Activated T-helper 17 cell treated with anti-CD3 and anti-CD28 coated beads, Interleukin-2, amount 50 U/mL, for 72 hours (primary cell): Measurements from ENCODE around the gene SLC25A44. TPM values are rescaled to one million over a fixed set of nuclear protein-coding genes. Genes with fewer than 3 reads are reported as not detected.

ENCODE experiments used
- ATAC-seq: fragments of 150-1000 bp; cut with Tn5 transposase; replicated peaks from 2 replicates; pipeline ENCODE4 v1.10.0; 2021; ENCODE audit warnings: mild to moderate bottlenecking, moderate library complexity
- H3K27ac Mint-ChIP-seq: one replicate; pipeline ENCODE4 v1.8.0; 2022; ENCODE audit warnings: mixed read lengths
- H3K27me3 Mint-ChIP-seq: one replicate; pipeline ENCODE4 v1.8.0; 2022; ENCODE audit warnings: mixed read lengths
- H3K36me3 Mint-ChIP-seq: one replicate; pipeline ENCODE4 v1.8.0; 2022; ENCODE audit warnings: low read depth, mild to moderate bottlenecking, mixed read lengths
- H3K4me1 Mint-ChIP-seq: one replicate; pipeline ENCODE4 v1.8.0; 2022; ENCODE audit warnings: mixed read lengths
- H3K4me3 Mint-ChIP-seq: one replicate; pipeline ENCODE4 v1.8.0; 2022; ENCODE audit warnings: mild to moderate bottlenecking, mixed read lengths
- H3K9me3 Mint-ChIP-seq: one replicate; pipeline ENCODE4 v1.8.0; 2022; ENCODE audit warnings: mixed read lengths
- total RNA-seq, 2 donors: library from RNA; stranded (reverse); gene quantifications; one replicate each; pipeline ENCODE4 v1.2.3, GENCODE V29; 2022

SLC25A44 gene
- 10 to 100 TPM; 23.5 to 38.1 TPM for total RNA-seq

DNA sequence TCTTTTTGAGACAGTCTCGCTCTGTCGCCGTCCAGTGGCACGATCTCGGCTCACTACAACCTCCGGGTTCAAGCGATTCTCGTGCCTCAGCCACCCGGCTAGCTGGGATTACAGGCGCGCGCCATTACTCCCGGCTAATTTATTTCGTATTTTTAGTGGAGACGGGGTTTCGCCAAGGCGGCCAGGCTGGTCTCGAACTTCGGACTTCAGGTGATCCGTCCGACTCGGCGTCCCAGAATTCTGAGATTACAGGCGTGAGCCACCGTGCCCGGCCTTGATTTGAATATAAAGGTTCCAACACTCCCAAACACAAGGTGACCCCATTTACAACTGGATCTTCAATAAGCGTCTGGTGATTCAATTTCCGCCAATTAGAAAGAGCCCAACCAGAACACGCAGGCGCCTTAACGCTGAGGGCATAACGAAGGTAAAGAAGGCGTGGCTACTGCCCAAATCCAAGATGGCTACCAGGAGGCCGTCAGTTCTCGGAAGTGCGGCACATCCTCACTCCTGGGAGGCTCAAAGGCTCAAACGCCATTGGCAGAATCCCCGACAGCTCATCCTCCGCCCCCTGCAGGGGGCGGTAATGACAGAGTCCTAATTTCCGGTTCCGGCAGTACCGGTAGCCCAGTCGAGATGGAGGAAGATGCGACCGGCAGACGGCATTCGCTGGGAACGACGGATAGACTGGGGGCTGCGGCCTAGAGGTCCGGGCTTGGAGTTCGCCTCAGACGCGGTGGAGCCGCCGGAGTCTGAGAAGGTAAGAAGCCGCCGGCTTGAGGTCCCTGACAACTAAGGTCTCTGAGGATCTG, at the start of gene SLC25A44:
TSS of gene SLC25A44 (plus strand) at position 617 of the 812 bp plus-strand sequence. CDS start 5,744 bp downstream, outside the sequence.
- Mint-ChIP-seq H3K4me1 (peaks cover 36% of the 10 kb centered on the region), H3K27me3 (no peaks in the 10 kb centered on the region), H3K36me3 (peaks cover 12% of the 10 kb centered on the region), H3K9me3 (no peaks in the 10 kb centered on the region), H3K27ac (peak within 1 kb of the TSS; percentile 96), H3K4me3 (no peak within 1 kb of the TSS)
- peak; percentile 95 for ATAC-seq

- H3K4me1 Mint-ChIP-seq, result peaks cover 25% of the 10 kb centered on the region
- H3K4me3 Mint-ChIP-seq, result no peak overlapping the region
- peaks cover 19% of the 10 kb centered on the region for H3K36me3 Mint-ChIP-seq
- no peaks in the 10 kb centered on the region for H3K9me3 Mint-ChIP-seq
- no peak overlapping the region for H3K27ac Mint-ChIP-seq
- no peak for ATAC-seq
- no peaks in the 10 kb centered on the region for H3K27me3 Mint-ChIP-seq
These were observed 49.2 kb upstream of the SLC25A44 start for GRCh38 chr1:156144742-156145141.

GRCh38 chr1:156145650-156146019, 48.3 kb upstream of the SLC25A44 start:
- Mint-ChIP-seq H3K27me3 (no peaks in the 10 kb centered on the region), H3K9me3 (no peaks in the 10 kb centered on the region), H3K27ac (peak overlapping the region; percentile 89), H3K4me3 (peak overlapping the region; percentile 71), H3K36me3 (peaks cover 10% of the 10 kb centered on the region), H3K4me1 (peaks cover 26% of the 10 kb centered on the region)
- ATAC-seq, result no peak

- H3K36me3 Mint-ChIP-seq, result peaks cover 5% of the 10 kb centered on the region
- no peaks in the 10 kb centered on the region for H3K27me3 Mint-ChIP-seq
- peak overlapping the region; percentile 71 for H3K4me3 Mint-ChIP-seq
- H3K4me1 Mint-ChIP-seq, result peaks cover 23% of the 10 kb centered on the region
- H3K27ac Mint-ChIP-seq, result peak overlapping the region; percentile 89
- no peaks in the 10 kb centered on the region for H3K9me3 Mint-ChIP-seq
- peak; percentile 72 for ATAC-seq
These were observed 47.7 kb upstream of the SLC25A44 start for GRCh38 chr1:156146020-156146768.

DNA sequence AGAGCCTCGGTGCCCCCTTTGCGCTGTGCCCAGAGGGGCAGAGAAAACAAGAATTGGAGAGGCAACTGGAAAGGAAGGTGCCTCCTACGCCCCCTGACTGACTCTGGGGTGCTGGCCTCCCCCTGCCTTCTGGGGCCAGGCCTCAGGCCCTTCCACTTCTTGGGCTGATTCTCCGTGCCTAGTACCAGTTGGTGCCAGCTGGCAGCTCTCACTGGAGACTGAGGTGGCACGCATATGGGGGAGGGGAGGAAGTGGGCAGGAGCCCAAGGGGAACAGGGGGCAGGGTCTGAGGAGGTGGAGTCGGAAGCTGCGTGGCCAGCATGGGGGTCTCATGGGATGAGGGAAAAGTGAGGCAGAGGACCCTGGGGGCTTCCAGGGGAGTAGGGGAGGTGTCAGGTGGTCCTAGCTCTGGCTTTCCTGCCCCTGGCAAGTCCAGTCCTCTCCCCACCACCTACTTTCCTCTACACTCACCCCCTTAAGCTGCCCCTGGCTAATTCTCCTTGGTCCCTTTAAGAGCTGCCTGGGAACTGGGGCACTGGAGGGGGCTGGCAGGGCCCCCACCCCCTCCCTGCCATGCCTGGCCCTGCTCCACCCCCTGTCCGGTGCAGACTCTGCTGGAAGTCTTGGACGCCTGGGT, 47.0 kb upstream of the SLC25A44 start:
- no peaks in the 10 kb centered on the region for H3K36me3 Mint-ChIP-seq
- H3K4me1 Mint-ChIP-seq, result peaks cover 23% of the 10 kb centered on the region
- H3K4me3 Mint-ChIP-seq, result peak overlapping the region; percentile 71
- no peak for ATAC-seq
- peak overlapping the region; percentile 89 for H3K27ac Mint-ChIP-seq
- no peaks in the 10 kb centered on the region for H3K27me3 Mint-ChIP-seq
- no peaks in the 10 kb centered on the region for H3K9me3 Mint-ChIP-seq

GRCh38 chr1:156148216-156148615, 45.7 kb upstream of the SLC25A44 start:
- ATAC-seq, result no peak
- peak overlapping the region; percentile 88 for H3K27ac Mint-ChIP-seq
- peak overlapping the region; percentile 53 for H3K4me3 Mint-ChIP-seq
- no peaks in the 10 kb centered on the region for H3K36me3 Mint-ChIP-seq
- H3K4me1 Mint-ChIP-seq, result peaks cover 34% of the 10 kb centered on the region
- no peaks in the 10 kb centered on the region for H3K9me3 Mint-ChIP-seq
- H3K27me3 Mint-ChIP-seq, result no peaks in the 10 kb centered on the region

DNA sequence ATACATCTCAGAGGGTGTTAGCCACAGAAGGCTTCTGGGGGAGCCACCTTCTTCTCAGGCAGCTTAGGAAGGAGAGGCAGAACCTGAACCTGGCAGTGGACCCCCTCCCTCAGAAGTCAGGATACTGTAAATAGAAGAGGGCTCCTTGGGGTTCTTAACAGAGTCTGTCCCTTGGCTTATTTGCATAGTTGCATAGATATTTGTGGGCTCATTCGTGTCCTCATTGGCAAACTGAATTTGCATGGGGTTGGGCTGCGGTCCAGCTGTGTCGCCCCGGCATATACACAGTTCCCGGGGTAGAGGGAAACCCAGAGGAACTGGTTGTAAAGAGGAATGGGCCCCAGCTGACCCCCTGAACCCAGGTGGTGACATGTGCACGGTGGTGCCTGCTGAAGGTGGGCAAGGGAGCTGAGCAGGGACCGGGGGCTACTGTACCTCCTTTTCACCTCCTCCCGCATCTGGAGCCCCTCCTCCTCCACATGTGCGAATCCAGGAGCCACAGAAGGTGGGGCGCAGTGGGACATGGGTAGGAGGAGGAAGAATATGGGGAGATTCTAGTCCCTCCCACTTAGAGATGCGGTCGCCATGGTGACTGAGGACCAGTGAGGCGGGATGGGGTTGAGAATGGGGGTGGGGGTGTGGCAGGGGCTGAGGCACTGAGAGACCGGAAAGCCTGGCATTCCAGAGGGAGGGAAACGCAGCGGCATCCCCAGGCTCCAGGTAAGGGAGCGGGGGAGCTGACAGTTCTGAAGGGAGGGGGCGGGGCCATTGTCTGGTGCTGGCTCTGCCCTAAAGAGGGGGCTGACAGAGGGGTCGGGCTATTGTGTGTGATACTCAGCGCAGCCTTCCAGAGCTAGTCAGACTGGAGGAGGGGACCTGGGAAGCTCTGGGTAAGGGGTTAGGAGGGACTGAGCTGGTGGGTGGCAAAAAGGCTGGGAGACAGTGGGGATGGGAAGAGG, 44.3 kb upstream of the SLC25A44 start:
- Mint-ChIP-seq H3K36me3 (no peaks in the 10 kb centered on the region), H3K4me3 (no peak overlapping the region), H3K27ac (no peak overlapping the region), H3K27me3 (no peaks in the 10 kb centered on the region), H3K9me3 (no peaks in the 10 kb centered on the region), H3K4me1 (peaks cover 43% of the 10 kb centered on the region)
- ATAC-seq, result peak; percentile 5

DNA sequence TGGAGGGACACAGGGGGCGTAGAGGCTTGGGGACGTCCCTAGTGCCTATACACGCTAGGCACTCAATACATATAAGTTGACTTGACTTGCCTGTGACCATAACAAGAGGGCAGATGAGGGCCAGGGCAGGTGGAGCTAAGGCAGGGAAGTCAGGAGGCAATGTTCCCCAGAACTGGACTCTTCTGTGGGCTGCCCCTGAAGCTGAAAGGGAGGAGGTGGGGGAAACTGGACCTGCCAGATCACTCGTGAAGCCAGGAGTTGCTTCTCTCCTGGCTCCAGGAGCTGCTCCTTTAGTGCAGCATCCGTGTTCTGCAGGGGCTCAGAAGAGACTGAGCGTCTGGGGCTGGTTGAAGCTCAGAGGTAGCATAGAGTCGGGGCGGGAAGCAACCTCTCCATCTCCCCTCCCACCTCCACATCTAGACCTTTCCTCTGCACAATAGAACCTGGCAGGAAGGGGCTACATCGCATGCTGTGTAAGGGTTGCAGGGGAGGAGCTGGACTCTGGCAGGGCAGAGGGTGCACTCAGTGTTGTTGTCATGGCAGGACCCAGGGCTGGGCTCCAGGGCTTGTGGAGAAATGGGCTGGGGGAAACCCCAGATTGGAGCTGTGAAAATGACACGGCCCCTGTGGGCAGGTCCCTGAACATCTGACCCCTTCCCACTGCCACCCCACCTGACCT, 43.4 kb upstream of the SLC25A44 start:
- no peaks in the 10 kb centered on the region for H3K36me3 Mint-ChIP-seq
- H3K9me3 Mint-ChIP-seq, result no peaks in the 10 kb centered on the region
- peak; percentile 20 for ATAC-seq
- no peaks in the 10 kb centered on the region for H3K27me3 Mint-ChIP-seq
- peaks cover 43% of the 10 kb centered on the region for H3K4me1 Mint-ChIP-seq
- no peak overlapping the region for H3K27ac Mint-ChIP-seq
- H3K4me3 Mint-ChIP-seq, result no peak overlapping the region

DNA sequence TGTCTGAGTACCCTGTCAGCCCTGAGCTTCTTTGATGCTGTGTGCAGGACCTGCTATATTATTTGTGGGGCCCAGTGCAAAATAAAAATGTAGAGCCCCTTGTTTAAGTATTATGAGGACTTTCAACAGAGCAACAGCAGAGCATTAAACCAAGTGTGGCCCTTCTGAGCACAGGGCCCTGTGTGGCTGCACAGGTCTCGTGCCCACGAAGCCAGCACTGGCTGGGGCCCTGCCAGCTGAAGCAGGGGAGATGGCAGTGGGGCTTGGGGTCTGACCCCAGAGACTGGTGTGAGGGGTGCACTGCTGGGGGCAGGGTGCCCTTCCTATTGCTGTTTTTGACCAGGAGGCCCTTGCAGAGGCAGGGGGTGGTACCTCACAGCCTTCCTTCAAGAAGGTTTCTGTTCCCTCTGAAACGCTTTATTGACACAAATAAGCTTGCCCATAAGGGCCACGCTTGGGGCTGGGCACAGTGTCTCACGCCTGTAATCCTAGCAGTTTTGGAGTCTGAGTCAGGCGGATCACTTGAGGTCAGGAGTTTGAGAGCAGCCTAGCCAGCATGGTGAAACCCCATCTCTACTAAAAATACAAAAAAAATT, 42.7 kb upstream of the SLC25A44 start:
- H3K9me3 Mint-ChIP-seq, result no peaks in the 10 kb centered on the region
- no peaks in the 10 kb centered on the region for H3K27me3 Mint-ChIP-seq
- no peak for ATAC-seq
- no peak overlapping the region for H3K27ac Mint-ChIP-seq
- peaks cover 41% of the 10 kb centered on the region for H3K4me1 Mint-ChIP-seq
- no peaks in the 10 kb centered on the region for H3K36me3 Mint-ChIP-seq
- no peak overlapping the region for H3K4me3 Mint-ChIP-seq

DNA sequence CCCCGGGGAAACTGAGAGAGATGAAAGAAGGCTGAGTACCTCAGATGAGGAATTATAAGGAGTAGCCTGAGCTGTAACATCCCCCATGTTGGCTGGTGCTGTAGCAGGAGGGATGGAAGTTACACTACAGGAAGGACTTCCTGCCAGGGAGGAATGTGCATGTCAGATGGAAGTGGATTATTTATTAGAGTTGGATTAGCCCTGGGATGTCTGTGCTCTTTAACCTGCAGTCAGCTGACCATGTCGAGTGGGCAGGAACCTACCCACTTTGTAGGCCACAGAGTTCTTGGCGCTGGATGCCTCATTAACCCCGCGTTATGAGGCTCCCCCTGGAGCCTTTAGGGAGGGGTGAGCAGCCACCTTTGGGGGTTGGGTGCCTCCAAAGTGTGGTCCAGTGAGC, 41.3 kb upstream of the SLC25A44 start:
- Mint-ChIP-seq H3K4me1 (peaks cover 41% of the 10 kb centered on the region), H3K27me3 (no peaks in the 10 kb centered on the region), H3K27ac (peak overlapping the region; percentile 74), H3K36me3 (peaks cover 5% of the 10 kb centered on the region), H3K4me3 (peak overlapping the region; percentile 9), H3K9me3 (no peaks in the 10 kb centered on the region)
- no peak for ATAC-seq

- no peaks in the 10 kb centered on the region for H3K9me3 Mint-ChIP-seq
- peaks cover 34% of the 10 kb centered on the region for H3K4me1 Mint-ChIP-seq
- H3K4me3 Mint-ChIP-seq, result peak within 1 kb of the TSS; percentile 67
- peak within 1 kb of the TSS; percentile 85 for H3K27ac Mint-ChIP-seq
- no peaks in the 10 kb centered on the region for H3K27me3 Mint-ChIP-seq
- ATAC-seq, result no peak
- peaks cover 5% of the 10 kb centered on the region for H3K36me3 Mint-ChIP-seq
These were observed 40.5 kb upstream of the SLC25A44 start, which contains the start of gene SEMA4A for GRCh38 chr1:156153362-156153761. TSS of gene SEMA4A (plus strand) at chr1:156153585. CDS start at chr1:156154579, 994 bp downstream.

- peaks cover 7% of the 10 kb centered on the region for H3K36me3 Mint-ChIP-seq
- peak overlapping the region; percentile 85 for H3K27ac Mint-ChIP-seq
- H3K9me3 Mint-ChIP-seq, result no peaks in the 10 kb centered on the region
- peaks cover 37% of the 10 kb centered on the region for H3K4me1 Mint-ChIP-seq
- peak; percentile 69 for ATAC-seq
- no peaks in the 10 kb centered on the region for H3K27me3 Mint-ChIP-seq
- H3K4me3 Mint-ChIP-seq, result peak overlapping the region; percentile 67
These were observed 39.6 kb upstream of the SLC25A44 start for GRCh38 chr1:156154317-156154749.
